SK-N-SH (cell line): ENCODE measurements around the gene WHRN. TPM values are rescaled to one million over a fixed set of nuclear protein-coding genes. Genes with fewer than 3 reads are reported as not detected.

Experiments used
- CTCF ChIA-PET: fragments of 300-600, 350-600 bp; formaldehyde crosslinking; extraction: SDS; loops from one replicate; lab custom pipeline; 2021; lab: Yijun Ruan, JAX
- POLR2A ChIA-PET: fragments of 350-600 bp; sonication (Branson Sonifier 250); formaldehyde crosslinking; extraction: SDS; loops from one replicate; lab custom pipeline; 2020; ENCODE audit warnings: antibody characterized with exemption, inconsistent platforms; lab: Yijun Ruan, JAX
- DNase-seq: peaks from one replicate; pipeline ENCODE4 v3.0.0; 2012
- H2AFZ ChIP-seq: fragments of 200-600 bp; sonication (generic); 2 replicates; pipeline ENCODE4 v1.8.1; 2016; ENCODE audit warnings: antibody characterized with exemption, mild to moderate bottlenecking, low read depth
- H3F3A ChIP-seq: fragments of 200-600 bp; sonication (generic); replicated peaks from 2 replicates; pipeline ENCODE3; 2016; ENCODE audit warnings: antibody characterized with exemption, mild to moderate bottlenecking; ENCODE audit not compliant: insufficient read depth
- H3K27ac ChIP-seq, 2 experiments: fragments of 200-500 bp in 1 of 2; fragments of 200-600 bp in 1 of 2; sonication (Bioruptor generic) in 1 of 2; sonication (generic), shearing (Covaris generic) in 1 of 2; 2 replicates each; pipeline versions ENCODE4 v1.5.1 to v1.6.1; 2014 to 2016; ENCODE audit warnings: low read depth in 2 of 2, inconsistent platforms in 1 of 2, low read length in 1 of 2, mild to moderate bottlenecking in 1 of 2, mixed read lengths in 1 of 2
- H3K27me3 ChIP-seq: fragments of 200-600 bp; sonication (generic), shearing (Covaris generic); 2 replicates; pipeline ENCODE4 v1.6.1; 2016; ENCODE audit warnings: mixed run types; ENCODE audit not compliant: insufficient read depth
- H3K36me3 ChIP-seq, 2 experiments: fragments of 200-500 bp in 1 of 2; fragments of 200-600 bp in 1 of 2; sonication (Bioruptor generic) in 1 of 2; sonication (generic) in 1 of 2; replicated peaks in 1 of 2; 2 replicates each; pipeline versions ENCODE3 to v1.5.1; 2014 to 2016; ENCODE audit warnings: low read length in 1 of 2, mild to moderate bottlenecking in 1 of 2; ENCODE audit not compliant: insufficient read depth in 2 of 2, control insufficient read depth in 1 of 2
- H3K4me1 ChIP-seq, 2 experiments: fragments of 200-500 bp in 1 of 2; fragments of 200-600 bp in 1 of 2; sonication (Bioruptor generic) in 1 of 2; sonication (generic), shearing (Covaris generic) in 1 of 2; 2 replicates each; pipeline versions ENCODE4 v1.5.1 to v1.6.1; 2014 to 2016; ENCODE audit warnings: low read depth in 1 of 2, low read length in 1 of 2, mixed run types in 1 of 2; ENCODE audit not compliant: insufficient read depth in 2 of 2, control insufficient read depth in 1 of 2
- H3K4me2 ChIP-seq: fragments of 200-600 bp; sonication (generic), shearing (Covaris generic); 2 replicates; pipeline ENCODE4 v1.6.1; 2017; ENCODE audit warnings: mixed run types
- H3K4me3 ChIP-seq, 2 experiments: fragments of 200-500 bp in 1 of 2; fragments of 200-600 bp in 1 of 2; sonication (Bioruptor generic) in 1 of 2; sonication (generic), shearing (Covaris generic) in 1 of 2; 2 replicates each; pipeline versions ENCODE4 v1.5.1 to v1.8.1; 2014 to 2016; ENCODE audit warnings: low read depth in 2 of 2, inconsistent platforms in 1 of 2, low read length in 1 of 2, mild to moderate bottlenecking in 1 of 2, mixed read lengths in 1 of 2, moderate library complexity in 1 of 2
- H3K79me2 ChIP-seq: fragments of 200-600 bp; sonication (generic); 2 replicates; pipeline ENCODE4 v1.8.1; 2017; ENCODE audit warnings: mild to moderate bottlenecking; ENCODE audit not compliant: insufficient read depth
- H3K9ac ChIP-seq: fragments of 200-600 bp; sonication (generic); 2 replicates; pipeline ENCODE4 v1.6.1; 2017; ENCODE audit warnings: mixed run types
- H3K9me2 ChIP-seq: fragments of 200-600 bp; sonication (generic); 2 replicates; pipeline ENCODE4 v1.6.1; 2017; ENCODE audit warnings: mixed run types
- H3K9me3 ChIP-seq: fragments of 200-600 bp; sonication (generic); 2 replicates; pipeline ENCODE4 v1.6.1; 2017; ENCODE audit warnings: mixed run types, mild to moderate bottlenecking, moderate library complexity
- H4K20me1 ChIP-seq: fragments of 200-600 bp; sonication (generic); 2 replicates; pipeline ENCODE4 v1.6.1; 2017; ENCODE audit warnings: mild to moderate bottlenecking, mixed run types; ENCODE audit not compliant: insufficient read depth
- CHD2 ChIP-seq: fragments of 150-350 bp; IDR thresholded peaks from 2 replicates; pipeline ENCODE4 v1.6.1; 2018; ENCODE audit warnings: low read length; ENCODE audit not compliant: partially characterized antibody
- ELF1 ChIP-seq: IDR thresholded peaks from 2 replicates; pipeline ENCODE4 v1.4.0; 2012
- EP300 ChIP-seq, 2 experiments: IDR thresholded peaks; 2 replicates each; pipeline versions ENCODE4 v1.4.0 to v1.6.1; 2012; ENCODE audit warnings: borderline replicate concordance in 1 of 2, low read depth in 1 of 2, low read length in 1 of 2
- FOXJ3 ChIP-seq: sonication (generic); formaldehyde crosslinking; IDR thresholded peaks from 2 replicates; pipeline ENCODE4 v1.5.1; 2020; ENCODE audit warnings: mild to moderate bottlenecking, missing genetic modification reagents
- FOXM1 ChIP-seq: IDR thresholded peaks from 2 replicates; pipeline ENCODE4 v1.4.0; 2012; ENCODE audit warnings: low read depth, mild to moderate bottlenecking
- IRF3 ChIP-seq: fragments of 150-350 bp; IDR thresholded peaks from 2 replicates; pipeline ENCODE4 v1.6.1; 2016; ENCODE audit warnings: mild to moderate bottlenecking, low read depth, low read length
- MAX ChIP-seq: IDR thresholded peaks from 2 replicates; pipeline ENCODE4 v1.4.0; 2012; ENCODE audit warnings: low read depth
- MEF2A ChIP-seq: IDR thresholded peaks from 2 replicates; pipeline ENCODE4 v1.4.0; 2012; ENCODE audit warnings: low read depth, borderline replicate concordance
- RAD21 ChIP-seq: IDR thresholded peaks from 2 replicates; pipeline ENCODE4 v1.6.1; 2012; ENCODE audit warnings: mild to moderate bottlenecking, low read length
- RCOR1 ChIP-seq: fragments of 150-350 bp; IDR thresholded peaks from 2 replicates; pipeline ENCODE4 v1.6.1; 2017; ENCODE audit warnings: antibody characterized with exemption, low read length
- REST ChIP-seq: IDR thresholded peaks from 2 replicates; pipeline ENCODE4 v1.6.1; 2012; ENCODE audit warnings: mild to moderate bottlenecking, low read depth, low read length, moderate library complexity
- SIN3A ChIP-seq: IDR thresholded peaks from 2 replicates; pipeline ENCODE4 v1.6.1; 2012; ENCODE audit warnings: low read depth, mild to moderate bottlenecking, low read length, moderate library complexity, borderline replicate concordance
- SMC3 ChIP-seq: IDR thresholded peaks from 2 replicates; pipeline ENCODE4 v1.6.1; 2012; ENCODE audit warnings: low read depth, low read length, improper control_type of control experiment
- USF2 ChIP-seq: fragments of 150-350 bp; IDR thresholded peaks from 2 replicates; pipeline ENCODE4 v1.6.1; 2017; ENCODE audit warnings: antibody characterized with exemption, low read length, low read depth, borderline replicate concordance
- YY1 ChIP-seq: IDR thresholded peaks from 2 replicates; pipeline ENCODE4 v1.4.0; 2012; ENCODE audit warnings: low read depth, mild to moderate bottlenecking
- WGBS: methylation state at CpG from one replicate; pipeline ENCODE4 v1.1.6; 2017; ENCODE audit warnings: low lambda C conversion rate; 5-methylcytosine and 5-hydroxymethylcytosine counted together
- polyA plus RNA-seq, 3 experiments: library from polyadenylated mRNA; depleted of rRNA; stranded (reverse); fragments of >200 nt; gene quantifications; 2 replicates each; pipeline ENCODE4 v1.2.3, GENCODE V29; 2012
- TF ChIP-seq, protein P1 (sequence below): IDR thresholded peaks from 2 replicates; pipeline ENCODE4 v1.4.0; 2012; ENCODE audit warnings: low read depth, borderline replicate concordance

WHRN gene
- polyA plus RNA-seq, 1 of the 3 experiments (the other 2 are of a cell fraction) = 4.6 TPM

- Histone ChIP-seq H3K4me2 (no peak overlapping the region), H4K20me1 (no peaks in the 10 kb centered on the region), H3K4me3 (no peak overlapping the region), H3F3A (no peaks in the 10 kb centered on the region), H3K79me2 (no peaks in the 10 kb centered on the region), H3K27ac (no peak overlapping the region), H3K9me2 (no peaks in the 10 kb centered on the region), H3K9ac (no peak overlapping the region), H3K27me3 (no peaks in the 10 kb centered on the region; the same call in 1 of the 2 replicates), H2AFZ (no peak overlapping the region), H3K36me3 (no peaks in the 10 kb centered on the region), H3K9me3 (no peaks in the 10 kb centered on the region), H3K4me1 (peaks cover 0 to 2% of the 10 kb centered on the region in 2 experiments; a peak in 1 of 4 replicates)
- WGBS = 53% methylated on average over 4 of the region's 4 CpGs
- ChIA-PET CTCF (interaction anchor here (0.6 to 1.5 kb wide), 2 partner anchors 54 to 56 kb away, joined by 3 to 4 read pairs; no protein-coding TSS in a partner anchor), POLR2A (no interaction called here)
- TF ChIP-seq CHD2 (no peak), YY1 (no peak), USF2 (no peak), MAX (no peak), RCOR1 (no peak)
- TF ChIP-seq, protein P1, sequence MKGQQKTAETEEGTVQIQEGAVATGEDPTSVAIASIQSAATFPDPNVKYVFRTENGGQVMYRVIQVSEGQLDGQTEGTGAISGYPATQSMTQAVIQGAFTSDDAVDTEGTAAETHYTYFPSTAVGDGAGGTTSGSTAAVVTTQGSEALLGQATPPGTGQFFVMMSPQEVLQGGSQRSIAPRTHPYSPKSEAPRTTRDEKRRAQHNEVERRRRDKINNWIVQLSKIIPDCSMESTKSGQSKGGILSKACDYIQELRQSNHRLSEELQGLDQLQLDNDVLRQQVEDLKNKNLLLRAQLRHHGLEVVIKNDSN = no peak
- DNase-seq = no peak
Observed at GRCh38 chr9:114461468-114461867, 43.8 kb downstream of the WHRN start.

GRCh38 chr9:114460513-114461199 is 44.6 kb downstream of the WHRN start:
- no peak overlapping the region for H3K9ac ChIP-seq
- no peaks in the 10 kb centered on the region for H3F3A ChIP-seq
- H3K9me2 ChIP-seq = no peaks in the 10 kb centered on the region
- no peaks in the 10 kb centered on the region; the same call in 1 of the 2 replicates for H3K27me3 ChIP-seq
- no peaks in the 10 kb centered on the region for H3K9me3 ChIP-seq
- WGBS = 37% methylated on average over 6 of the region's 8 CpGs
- H3K36me3 ChIP-seq = no peaks in the 10 kb centered on the region
- H3K4me3 ChIP-seq = no peak overlapping the region
- H3K4me2 ChIP-seq = no peak overlapping the region
- H3K27ac ChIP-seq = no peak overlapping the region
- H3K4me1 ChIP-seq = no peaks in the 10 kb centered on the region
- ChIA-PET POLR2A (no interaction called here), CTCF (no interaction called here)
- no peaks in the 10 kb centered on the region for H4K20me1 ChIP-seq
- DNase-seq = no peak
- no peak overlapping the region for H2AFZ ChIP-seq
- H3K79me2 ChIP-seq = no peaks in the 10 kb centered on the region
- TF ChIP-seq FOXJ3 (CRISPR knock-in tag) (no peak), RCOR1 (no peak), EP300 (IDR thresholded peaks at IDR 0.05; ENCODE audit: borderline replicate concordance in 1 of 2, low read depth in 1 of 2, low read length in 1 of 2) (no peak), FOXM1 (no peak), RAD21 (no peak), USF2 (no peak), SIN3A (no peak), MEF2A (no peak), SMC3 (no peak), IRF3 (no peak), REST (no peak), ELF1 (no peak)
- TF ChIP-seq, protein P1 = no peak
